SJSA1 (cell line): ENCODE measurements around the gene PHRF1. TPM values are rescaled to one million over a fixed set of nuclear protein-coding genes. Genes with fewer than 3 reads are reported as not detected.

Experiments used
- DNase-seq, 2 experiments: peaks; one replicate each; pipeline ENCODE4 v3.0.0-alpha.2; 2015 to 2020; ENCODE audit warnings: low spot score in 2 of 2, low read depth in 1 of 2
- H3K27ac ChIP-seq: fragments of 250-450 bp; sonication (Bioruptor Pico); 2 replicates; pipeline ENCODE4 v1.5.1; 2020; ENCODE audit warnings: mild to moderate bottlenecking, moderate library complexity
- H3K27me3 ChIP-seq: fragments of 250-450 bp; sonication (Bioruptor Pico); replicated peaks from 2 replicates; pipeline ENCODE4 v1.5.1; 2020; ENCODE audit warnings: mild to moderate bottlenecking, moderate library complexity
- H3K36me3 ChIP-seq: fragments of 250-450 bp; sonication (Bioruptor Pico); 2 replicates; pipeline ENCODE4 v1.5.1; 2020; ENCODE audit warnings: mild to moderate bottlenecking
- H3K4me1 ChIP-seq: fragments of 250-450 bp; sonication (Bioruptor Pico); replicated peaks from 2 replicates; pipeline ENCODE4 v1.6.1; 2021; ENCODE audit warnings: mild to moderate bottlenecking
- H3K4me3 ChIP-seq: fragments of 250-450 bp; sonication (Bioruptor Pico); 2 replicates; pipeline ENCODE4 v1.5.1; 2020; ENCODE audit warnings: mild to moderate bottlenecking
- H3K9me3 ChIP-seq: fragments of 250-450 bp; sonication (Bioruptor Pico); replicated peaks from 2 replicates; pipeline ENCODE4 v1.5.1; 2020; ENCODE audit warnings: mild to moderate bottlenecking
- total RNA-seq: library from RNA; depleted of rRNA; stranded (reverse); fragments of >200 nt; shearing (Covaris generic); gene quantifications from 2 replicates; pipeline ENCODE4 v1.2.3, GENCODE V29; 2014

The PHRF1 gene
- total RNA-seq, 1 experiment from 2014 or later, result 21.7 TPM

DNA sequence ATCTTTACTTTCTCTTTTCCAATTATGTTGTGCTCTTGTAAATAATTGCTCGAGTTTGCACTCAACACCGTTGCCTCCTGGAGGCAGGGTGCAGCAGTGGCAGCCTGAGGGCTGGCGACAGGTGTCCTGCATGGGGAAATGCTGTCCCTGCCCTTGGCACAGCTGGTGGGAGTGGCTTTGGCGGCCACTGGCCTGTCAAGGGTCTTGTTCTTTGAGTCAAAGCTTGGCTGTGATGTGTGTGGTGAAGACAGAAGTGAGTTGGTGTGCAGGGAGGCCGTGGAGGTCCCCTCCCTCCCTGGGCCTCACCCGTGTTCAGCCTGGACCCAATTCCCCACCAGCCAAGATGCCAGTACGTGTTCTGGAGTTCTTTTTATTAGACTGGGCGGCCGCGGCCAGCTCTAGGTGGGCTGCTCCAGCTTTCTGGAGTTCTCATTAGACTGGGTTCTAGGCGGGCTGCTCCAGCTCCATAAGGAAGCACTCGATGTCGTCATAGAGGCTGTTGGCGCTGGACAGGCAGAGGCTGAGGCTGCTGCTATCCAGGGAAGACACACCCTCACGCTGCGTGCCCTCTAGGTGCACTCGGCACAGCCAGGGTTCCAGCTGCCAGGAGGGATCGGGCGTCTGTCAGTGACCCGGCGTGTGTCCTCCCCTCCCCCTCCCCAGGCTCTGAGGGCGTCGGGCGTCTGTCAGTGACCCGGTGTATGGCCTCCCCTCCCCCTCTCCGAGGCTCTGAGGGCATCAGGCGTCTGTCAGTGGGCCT, 36.1 kb downstream of the PHRF1 start:
- Histone ChIP-seq H3K4me3 (no peak overlapping the region), H3K27ac (no peak overlapping the region), H3K36me3 (peaks cover 57% of the 10 kb centered on the region), H3K4me1 (peaks cover 8% of the 10 kb centered on the region), H3K9me3 (no peaks in the 10 kb centered on the region), H3K27me3 (no peaks in the 10 kb centered on the region)
- DNase-seq, result no peak

DNA sequence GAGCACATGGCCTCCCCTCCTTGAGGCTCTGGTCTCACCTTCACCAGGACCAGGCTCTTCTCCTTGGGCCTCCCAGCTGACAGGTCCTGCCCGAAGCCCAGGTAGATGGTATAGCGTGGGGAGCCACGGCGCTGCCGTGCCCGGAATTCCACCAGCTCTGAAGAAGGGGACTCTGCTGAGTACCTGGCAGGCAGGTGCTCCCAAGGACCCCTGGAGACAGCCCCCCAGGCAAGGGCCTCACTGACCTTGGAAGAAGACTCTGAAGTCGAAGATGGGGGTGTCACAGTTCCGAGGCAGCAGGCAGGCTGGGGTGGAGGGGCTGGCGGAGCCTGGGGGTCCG, 36.7 kb downstream of the PHRF1 start:
- Histone ChIP-seq H3K4me3 (no peak overlapping the region), H3K27ac (no peak overlapping the region), H3K27me3 (no peaks in the 10 kb centered on the region), H3K36me3 (peaks cover 53% of the 10 kb centered on the region), H3K4me1 (peaks cover 8% of the 10 kb centered on the region), H3K9me3 (no peaks in the 10 kb centered on the region)
- no peak for DNase-seq

DNA sequence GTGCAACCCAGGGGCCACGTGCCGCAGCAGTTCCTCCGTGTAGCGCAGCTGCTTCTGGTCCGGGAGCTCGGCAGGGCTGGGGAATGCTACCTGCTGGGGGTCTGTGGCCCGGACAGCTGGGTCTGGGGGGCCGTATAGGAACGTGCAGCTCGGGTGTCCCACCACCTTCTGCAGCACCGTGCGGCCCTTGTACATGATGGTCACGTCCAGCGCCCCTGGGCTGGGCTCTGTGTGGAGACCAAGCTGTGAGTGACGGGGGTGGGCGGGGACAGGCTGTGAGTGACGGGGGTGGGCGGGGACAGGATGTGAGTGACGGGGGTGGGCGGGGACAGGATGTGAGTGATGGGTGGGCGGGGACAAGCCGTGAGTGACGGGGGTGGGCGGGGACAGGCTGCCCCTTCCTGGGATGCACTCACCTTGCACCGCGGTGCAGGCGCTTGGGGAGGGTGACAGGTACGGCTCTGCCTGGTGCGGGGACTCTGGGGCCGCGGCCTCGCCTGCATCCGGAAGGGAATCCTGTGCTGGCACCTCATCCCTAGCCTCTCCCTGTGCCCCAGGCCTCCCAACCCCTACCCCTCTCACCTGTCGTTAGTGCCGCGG, 37.2 kb downstream of the PHRF1 start:
- no peaks in the 10 kb centered on the region for H3K27me3 ChIP-seq
- no peak overlapping the region for H3K27ac ChIP-seq
- H3K9me3 ChIP-seq, result no peaks in the 10 kb centered on the region
- peaks cover 8% of the 10 kb centered on the region for H3K4me1 ChIP-seq
- peak in 1 of 2 experiments; percentile 63 for DNase-seq
- no peak overlapping the region for H3K4me3 ChIP-seq
- peaks cover 48% of the 10 kb centered on the region for H3K36me3 ChIP-seq

DNA sequence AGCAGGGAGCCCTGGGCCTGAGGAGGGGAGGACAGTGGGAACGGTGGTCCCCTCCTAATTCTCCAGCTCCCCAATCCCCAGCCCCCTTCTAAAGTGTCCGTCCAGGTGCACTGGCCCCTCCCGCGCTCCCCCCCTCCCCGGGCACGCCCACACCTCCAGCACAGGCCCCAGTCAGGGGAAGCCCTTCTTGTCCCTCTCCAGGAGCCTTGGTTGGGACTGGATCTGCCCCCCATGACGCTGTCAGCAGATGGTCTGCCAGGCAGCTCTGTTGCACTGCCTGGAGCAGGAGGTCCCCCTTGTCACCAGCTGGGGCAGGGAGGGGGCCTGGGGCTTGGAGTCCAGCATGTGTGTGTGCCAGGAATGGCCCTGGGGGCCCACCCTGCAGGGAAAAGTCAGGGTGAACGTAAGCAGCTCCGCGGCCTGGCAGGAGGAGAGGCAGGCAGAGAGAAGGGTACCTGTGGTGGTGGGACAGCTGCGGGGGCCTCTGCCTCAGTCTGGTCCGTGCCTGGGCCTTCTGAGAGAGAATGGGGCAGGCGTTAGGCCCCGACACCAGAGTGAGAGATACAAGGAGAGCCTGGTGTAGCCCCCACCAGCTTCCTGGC, 37.9 kb downstream of the PHRF1 start:
- Histone ChIP-seq H3K4me3 (no peak overlapping the region), H3K9me3 (no peaks in the 10 kb centered on the region), H3K27me3 (no peaks in the 10 kb centered on the region), H3K36me3 (peaks cover 41% of the 10 kb centered on the region), H3K4me1 (peaks cover 8% of the 10 kb centered on the region), H3K27ac (no peak overlapping the region)
- DNase-seq, result no peak

DNA sequence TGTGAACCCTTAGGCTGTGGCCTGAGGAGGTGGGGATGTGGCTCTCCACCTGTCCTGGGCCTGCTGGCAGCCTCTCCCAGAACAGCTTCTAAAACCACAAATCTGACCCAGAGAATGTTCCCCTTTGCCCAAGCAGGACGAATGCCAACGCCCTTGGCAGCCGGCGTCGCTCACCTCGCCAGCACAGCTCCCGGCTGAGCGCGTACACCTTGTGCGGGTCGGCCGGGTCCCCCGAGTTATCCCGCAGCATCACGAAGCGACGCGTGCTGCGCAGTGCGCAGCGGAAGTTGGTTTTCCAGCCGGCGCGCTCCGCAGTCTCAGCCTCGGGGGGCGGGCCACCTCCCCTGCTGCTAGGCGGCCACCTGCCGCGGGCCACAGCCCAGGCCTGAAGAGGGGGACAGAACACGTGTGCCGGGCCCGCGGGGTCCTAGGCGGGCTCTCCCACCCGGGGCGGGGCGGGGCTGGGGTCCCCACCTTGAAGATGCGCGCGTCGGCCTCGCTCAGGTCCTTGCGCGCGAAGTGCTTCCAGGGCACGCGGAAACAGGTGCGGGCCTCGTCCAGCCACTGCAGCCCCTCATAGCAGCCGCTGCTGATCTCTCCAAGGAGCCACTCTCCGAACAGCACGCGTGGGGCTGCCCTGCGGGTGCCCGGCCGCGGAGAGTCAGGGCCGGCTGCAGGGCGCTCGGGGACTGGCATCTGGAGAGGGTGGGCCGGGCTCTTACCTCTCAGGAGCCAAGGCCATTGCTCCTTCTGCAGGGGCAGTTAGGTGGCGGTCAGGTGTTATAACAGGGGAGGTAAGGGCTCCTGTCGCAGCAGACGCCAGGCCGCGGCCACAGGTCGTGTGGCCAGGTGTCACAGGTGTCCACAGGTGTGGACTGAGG, 38.6 kb downstream of the PHRF1 start:
- H3K9me3 ChIP-seq, result no peaks in the 10 kb centered on the region
- peaks cover 8% of the 10 kb centered on the region for H3K4me1 ChIP-seq
- H3K36me3 ChIP-seq, result peaks cover 39% of the 10 kb centered on the region
- peak overlapping the region; percentile 78 for H3K4me3 ChIP-seq
- H3K27ac ChIP-seq, result peak overlapping the region; percentile 92; the same call in 1 of the 2 replicates
- H3K27me3 ChIP-seq, result no peaks in the 10 kb centered on the region
- no peak for DNase-seq

DNA sequence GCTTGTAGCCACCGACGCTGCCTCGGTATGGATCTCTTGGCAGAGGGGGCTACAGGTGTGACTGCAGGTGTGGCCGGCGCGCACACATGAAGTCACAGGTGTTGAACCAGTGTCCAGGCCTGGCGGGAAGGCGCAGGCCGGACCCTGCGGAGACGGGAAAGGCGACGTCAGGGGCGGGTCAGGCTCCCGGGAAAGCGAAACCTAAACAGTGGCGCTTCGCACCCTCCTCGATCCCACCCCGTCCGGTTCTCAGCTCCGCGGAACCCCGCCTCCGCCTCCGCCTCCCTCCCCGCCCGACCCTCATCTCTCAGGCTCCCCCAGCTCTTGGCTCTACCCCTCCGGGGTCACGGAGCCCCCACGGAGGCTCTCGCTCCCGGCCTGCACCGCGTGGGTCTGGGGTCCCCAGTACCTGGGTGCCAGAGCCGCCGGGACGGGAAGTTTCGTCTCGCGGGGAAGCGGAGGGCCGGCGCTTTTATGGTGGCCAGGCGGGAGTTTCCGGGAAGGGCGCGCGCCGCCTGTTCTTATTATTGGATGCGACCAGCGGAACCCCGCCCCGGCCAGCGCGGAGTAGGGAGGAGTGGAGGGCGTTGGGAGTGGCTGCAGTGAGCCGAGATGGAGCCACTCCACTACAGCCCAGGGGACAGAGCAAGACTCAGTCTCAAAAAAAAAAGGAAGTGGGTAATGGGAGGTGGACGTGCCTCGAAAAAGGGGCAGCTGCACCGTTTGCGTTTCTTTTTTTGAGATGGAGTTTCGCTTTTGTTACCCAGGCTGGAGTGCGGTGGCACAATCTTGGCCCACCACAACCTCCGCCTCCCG, 39.4 kb downstream of the PHRF1 start, which contains the start of gene IRF7:
Gene IRF7, minus strand, starts transcription at position 447 of the 816 bp plus-strand sequence. CDS start 586 bp downstream, outside the sequence.
- Histone ChIP-seq H3K9me3 (no peaks in the 10 kb centered on the region), H3K27ac (peak within 1 kb of the TSS; percentile 92), H3K4me1 (peaks cover 8% of the 10 kb centered on the region), H3K27me3 (no peaks in the 10 kb centered on the region), H3K36me3 (peaks cover 33% of the 10 kb centered on the region), H3K4me3 (peak within 1 kb of the TSS; percentile 78)
- peak; percentile 82 to 87 for DNase-seq

DNA sequence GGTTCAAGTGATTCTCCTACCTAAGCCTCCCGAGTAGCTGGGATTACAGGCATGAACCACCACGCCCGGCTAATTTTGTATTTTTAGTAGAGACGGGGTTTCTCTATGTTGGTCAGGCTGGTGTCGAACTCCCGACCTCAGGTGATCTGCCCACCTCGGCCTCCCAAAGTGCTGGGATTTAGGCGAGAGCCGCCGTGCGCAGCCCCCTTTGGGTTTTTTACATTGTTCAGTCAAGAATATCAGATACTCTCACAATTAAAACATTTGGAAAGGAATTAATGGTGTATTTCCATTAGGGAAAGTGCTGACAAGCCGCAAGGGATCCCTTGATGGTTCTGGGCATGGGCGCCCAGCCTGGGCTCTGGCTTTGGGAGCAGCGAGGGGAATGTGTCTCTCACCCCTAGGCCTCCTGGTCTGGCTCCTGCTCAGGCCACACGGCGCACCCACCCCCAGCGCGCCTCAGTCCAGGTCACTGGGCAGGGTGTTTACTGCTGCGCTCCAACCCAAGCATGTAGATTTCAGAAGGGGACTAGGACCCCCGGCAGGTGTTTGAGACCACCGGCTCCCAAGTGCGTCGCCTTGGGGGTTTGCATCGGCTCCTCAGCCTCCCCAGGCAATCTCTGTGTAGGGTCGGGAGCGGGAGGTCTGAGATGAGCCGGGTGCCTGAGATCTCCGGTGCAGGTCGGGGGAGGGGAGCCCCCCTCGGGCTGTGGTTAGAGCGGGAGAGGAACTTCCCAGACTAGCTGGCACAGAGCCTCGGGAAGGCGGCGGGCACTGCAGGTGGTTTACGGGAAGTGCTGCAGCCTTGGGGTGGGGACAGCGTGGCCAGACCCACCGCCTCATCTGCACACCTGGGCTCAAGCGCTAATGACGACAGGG, 40.3 kb downstream of the PHRF1 start:
- no peaks in the 10 kb centered on the region for H3K9me3 ChIP-seq
- no peak overlapping the region for H3K27ac ChIP-seq
- peaks cover 8% of the 10 kb centered on the region for H3K4me1 ChIP-seq
- peaks cover 25% of the 10 kb centered on the region for H3K36me3 ChIP-seq
- peak overlapping the region; percentile 78; the same call in 1 of the 2 replicates for H3K4me3 ChIP-seq
- H3K27me3 ChIP-seq, result no peaks in the 10 kb centered on the region
- no peak for DNase-seq

DNA sequence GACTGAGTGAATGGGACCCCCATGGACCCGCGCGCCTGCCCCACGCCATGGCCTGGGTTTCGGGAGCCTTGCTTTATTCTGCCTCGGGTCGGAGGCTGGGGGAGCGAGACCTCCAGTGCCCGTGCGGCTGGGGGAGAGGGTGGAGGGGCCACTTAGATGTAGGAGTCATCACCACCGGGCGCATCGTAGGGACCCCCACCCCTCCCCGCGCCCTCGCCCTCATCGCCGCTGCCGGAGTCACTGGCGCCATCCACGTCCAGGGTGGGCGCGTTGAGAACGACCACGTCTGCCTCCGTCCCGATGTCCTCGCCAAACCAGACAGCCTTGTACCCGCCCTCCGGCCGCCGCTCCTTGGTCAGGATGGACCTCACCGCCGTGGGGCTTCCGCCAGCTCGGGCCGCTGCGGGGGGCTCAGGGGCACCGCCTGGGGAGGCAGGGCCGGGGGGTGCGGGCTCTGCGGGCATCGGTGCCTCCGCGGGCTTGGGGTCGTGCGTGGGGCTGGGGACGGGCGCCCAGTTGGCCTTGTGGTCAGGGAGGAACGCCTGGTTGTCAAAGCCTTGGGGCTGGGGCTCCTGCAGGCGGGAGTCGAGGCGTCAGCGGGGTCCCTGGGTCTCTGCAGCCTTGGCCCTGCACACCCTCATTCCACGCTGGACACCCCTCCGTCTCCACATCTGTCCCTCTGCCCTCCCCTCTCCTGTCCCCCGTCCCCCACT, 41.1 kb downstream of the PHRF1 start:
- Histone ChIP-seq H3K4me1 (peaks cover 8% of the 10 kb centered on the region), H3K36me3 (peaks cover 21% of the 10 kb centered on the region), H3K27me3 (no peaks in the 10 kb centered on the region), H3K4me3 (no peak overlapping the region), H3K9me3 (no peaks in the 10 kb centered on the region), H3K27ac (no peak overlapping the region)
- DNase-seq, result no peak

DNA sequence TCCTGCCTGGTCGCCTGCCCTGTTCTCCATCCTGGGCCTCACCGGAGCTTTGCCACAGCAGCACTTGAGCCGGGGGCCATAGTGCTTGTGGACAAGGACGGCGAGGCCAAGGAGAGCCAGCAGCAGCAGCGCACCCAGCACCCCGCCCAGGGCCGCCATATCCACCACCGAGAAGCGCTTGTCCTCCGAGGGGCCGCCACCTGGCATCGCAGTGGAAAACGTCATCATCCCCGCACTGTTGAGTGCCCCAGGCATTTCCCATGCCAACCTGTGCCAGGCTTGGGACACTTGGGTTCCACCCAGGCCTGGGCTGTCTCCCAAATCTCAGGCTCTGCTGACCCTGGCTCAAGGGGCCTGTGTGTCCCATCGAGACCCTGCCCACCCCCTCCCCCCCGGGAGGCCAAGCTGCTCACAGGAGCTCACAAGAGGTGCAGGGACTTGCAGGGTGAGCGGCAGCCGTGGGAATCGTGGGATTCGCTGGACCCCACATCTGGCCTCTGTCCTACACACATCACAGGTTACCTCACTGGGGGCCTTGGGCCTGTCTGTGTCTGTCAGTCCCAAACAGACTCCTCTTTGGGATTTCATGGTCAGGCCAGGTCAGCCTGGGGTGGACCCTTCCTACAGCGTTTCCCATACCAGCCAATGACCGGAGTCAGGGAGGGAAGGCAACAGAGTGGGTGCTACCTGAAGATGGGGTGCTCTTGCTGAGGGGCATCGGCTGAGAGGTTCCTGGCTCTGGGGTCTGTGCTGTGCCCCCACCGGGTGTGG, 41.8 kb downstream of the PHRF1 start:
- Histone ChIP-seq H3K9me3 (no peaks in the 10 kb centered on the region), H3K27me3 (no peaks in the 10 kb centered on the region), H3K4me1 (peaks cover 8% of the 10 kb centered on the region), H3K4me3 (no peak overlapping the region), H3K27ac (no peak overlapping the region), H3K36me3 (peaks cover 14% of the 10 kb centered on the region)
- DNase-seq, result no peak

DNA sequence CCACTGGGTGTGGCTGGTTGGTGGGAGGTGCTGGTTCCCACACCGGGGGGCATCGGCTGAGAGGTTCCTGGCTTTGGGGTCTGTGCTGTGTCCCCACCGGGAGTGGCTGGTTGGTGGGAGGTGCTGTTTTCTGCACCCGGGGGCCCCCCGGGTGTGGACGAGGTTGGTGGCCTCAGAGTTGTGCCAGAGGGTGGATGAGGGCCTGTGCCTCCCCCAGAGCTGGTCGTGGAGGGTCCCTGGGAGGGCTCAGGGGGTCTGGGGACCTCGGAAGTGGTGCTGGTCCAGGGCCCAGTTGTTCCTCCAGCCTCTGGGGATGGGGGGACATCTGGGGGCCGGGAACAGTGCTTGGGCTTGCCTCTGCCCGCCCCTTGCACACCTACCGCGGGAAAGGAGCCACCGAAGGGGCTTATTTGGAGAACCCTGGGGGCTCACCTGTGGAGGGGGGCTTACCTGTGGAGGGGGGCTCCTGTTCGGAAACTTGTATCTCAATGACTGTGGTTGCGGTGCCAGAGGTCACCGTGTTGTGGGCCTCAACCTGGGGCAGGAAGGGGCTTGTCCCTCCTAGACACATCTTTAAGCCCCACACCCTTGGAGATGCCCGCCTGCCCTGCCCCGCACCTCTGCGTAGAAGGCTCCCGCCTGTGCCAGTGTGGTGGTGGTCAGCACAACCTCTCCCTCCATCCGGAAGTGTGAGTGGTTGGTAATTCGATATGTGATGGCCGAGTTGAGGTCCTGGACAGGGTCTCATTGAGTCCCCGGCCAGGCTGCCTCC, 42.8 kb downstream of the PHRF1 start:
- Histone ChIP-seq H3K27me3 (no peaks in the 10 kb centered on the region), H3K4me1 (peaks cover 8% of the 10 kb centered on the region), H3K27ac (no peak overlapping the region), H3K4me3 (no peak overlapping the region), H3K36me3 (peaks cover 11% of the 10 kb centered on the region; the same call in 1 of the 2 replicates), H3K9me3 (no peaks in the 10 kb centered on the region)
- DNase-seq, result no peak

DNA sequence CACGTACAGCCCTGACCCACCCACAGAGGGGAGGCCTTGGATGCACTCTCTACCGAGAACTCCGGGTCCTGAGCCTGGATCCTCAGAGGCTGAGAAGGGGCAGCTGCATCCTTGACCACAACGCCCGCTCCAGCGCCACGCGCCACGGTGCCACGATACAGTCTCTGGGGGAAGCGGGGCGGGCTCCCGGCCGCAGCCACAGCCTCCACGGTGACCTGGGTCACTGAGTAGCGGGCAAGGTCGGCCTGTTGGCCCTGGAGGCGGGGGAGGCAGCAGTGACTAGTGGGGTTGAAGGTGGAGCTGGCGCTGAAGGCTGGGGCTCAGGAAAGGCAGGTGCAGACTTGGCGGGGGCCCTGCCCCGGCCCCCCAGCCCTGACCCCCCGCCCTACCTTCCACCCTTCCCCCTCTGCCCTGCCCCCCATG, 43.4 kb downstream of the PHRF1 start:
- no peaks in the 10 kb centered on the region for H3K27me3 ChIP-seq
- no peak for DNase-seq
- H3K4me3 ChIP-seq, result no peak overlapping the region
- no peaks in the 10 kb centered on the region for H3K9me3 ChIP-seq
- H3K27ac ChIP-seq, result no peak overlapping the region
- H3K36me3 ChIP-seq, result peaks cover 11% of the 10 kb centered on the region; the same call in 1 of the 2 replicates
- H3K4me1 ChIP-seq, result peaks cover 8% of the 10 kb centered on the region
